ENCODE measurements around the gene BCHE.

GRCh38 chr3:165846056-165846455 is 8.8 kb upstream of the BCHE start:
- TF ChIP-seq TP53 (CRISPR knock-in tag; IDR thresholded peaks at IDR 0.05) (no peak), REST (IDR thresholded peaks at IDR 0.05) (no peak), CTCF (IDR thresholded peaks at IDR 0.05) (no peak), POLR2A (IDR thresholded peaks at IDR 0.05; ENCODE audit: low read length) (no peak), CEBPB (IDR thresholded peaks at IDR 0.05) (no peak), MYC (IDR thresholded peaks at IDR 0.05; ENCODE audit: borderline replicate concordance, low read length) (no peak), SMC3 (IDR thresholded peaks at IDR 0.05) (no peak), RFX5 (IDR thresholded peaks at IDR 0.05) (no peak), JUN (IDR thresholded peaks at IDR 0.05) (no peak), PHF8 (IDR thresholded peaks at IDR 0.05; ENCODE audit: borderline replicate concordance, low read depth) (no peak)
